GM21737 (cell line): ENCODE measurements around the gene COG5.

Experiments
- ATAC-seq: cut with Tn5 transposase; IDR thresholded peaks from one replicate; pipeline ENCODE4 v1.9.1; 2021; ENCODE audit warnings: mild to moderate bottlenecking, moderate library complexity; ENCODE audit not compliant: unreplicated experiment

Gene COG5

DNA sequence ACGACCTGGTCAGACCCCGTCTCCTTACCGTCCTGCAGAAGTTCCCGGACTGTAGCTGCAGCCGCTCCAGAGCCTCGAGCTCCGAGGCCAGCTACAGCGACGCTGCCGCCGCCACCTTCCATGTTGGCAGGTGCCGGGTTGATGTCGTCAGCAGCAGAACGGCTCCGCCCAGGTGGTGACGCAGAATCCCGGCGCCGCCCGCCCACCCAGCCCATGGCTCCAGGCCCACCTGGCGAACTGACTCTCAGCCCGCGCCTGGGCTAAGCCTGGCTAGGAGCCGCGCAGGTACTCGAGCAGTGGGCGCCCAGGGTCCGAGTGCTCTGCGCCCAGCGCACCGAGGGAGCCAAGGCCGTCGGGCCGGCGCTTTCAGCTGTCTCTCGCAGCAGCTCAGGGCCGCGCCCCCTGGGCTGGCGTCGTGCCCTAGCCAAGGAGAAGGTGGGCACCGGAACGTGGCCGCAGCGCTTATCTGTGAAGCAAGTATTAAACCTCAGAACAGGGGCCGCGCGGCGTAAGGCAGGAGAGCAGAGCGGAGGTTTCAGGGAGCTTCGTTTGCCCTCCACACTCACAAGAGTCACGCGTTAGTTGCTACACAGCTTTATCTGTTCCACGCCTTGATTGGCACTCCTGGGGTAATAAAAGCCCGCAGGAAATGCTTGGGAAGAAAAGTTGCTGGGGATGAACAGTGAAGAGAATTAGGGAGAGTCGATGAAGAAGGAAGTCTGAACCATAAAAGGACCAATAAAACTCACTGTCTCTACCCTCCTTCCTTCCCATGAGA lies at the start of gene COG5, which contains the start of gene DUS4L:
TSS of gene COG5 (minus strand) at position 146 of the 778 bp plus-strand sequence. CDS start at position 122, 24 bp downstream.
TSS of gene DUS4L (plus strand) at position 197 of the 778 bp plus-strand sequence. CDS start 3,100 bp downstream, outside the sequence.
- peak; percentile 93 for ATAC-seq

DNA sequence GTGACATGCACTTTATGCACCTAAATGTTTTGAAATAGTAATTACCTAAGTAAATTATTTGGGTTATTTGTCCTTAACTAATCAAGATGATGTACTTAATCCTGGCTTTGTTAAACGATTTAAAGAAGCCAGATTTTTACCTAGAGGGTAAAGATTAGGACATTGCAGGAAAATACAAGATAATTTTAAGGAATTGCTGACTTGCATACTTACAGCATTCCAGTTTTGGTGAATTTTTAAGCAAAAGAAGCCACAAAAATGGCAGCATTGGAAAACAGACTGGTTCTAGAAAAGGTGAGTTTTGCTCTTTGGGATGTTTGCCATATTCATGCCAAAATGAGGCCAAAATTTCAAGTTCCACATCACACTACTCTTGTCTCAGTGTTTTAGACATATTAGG lies 49.7 kb upstream of the COG5 start:
- no peak for ATAC-seq

DNA sequence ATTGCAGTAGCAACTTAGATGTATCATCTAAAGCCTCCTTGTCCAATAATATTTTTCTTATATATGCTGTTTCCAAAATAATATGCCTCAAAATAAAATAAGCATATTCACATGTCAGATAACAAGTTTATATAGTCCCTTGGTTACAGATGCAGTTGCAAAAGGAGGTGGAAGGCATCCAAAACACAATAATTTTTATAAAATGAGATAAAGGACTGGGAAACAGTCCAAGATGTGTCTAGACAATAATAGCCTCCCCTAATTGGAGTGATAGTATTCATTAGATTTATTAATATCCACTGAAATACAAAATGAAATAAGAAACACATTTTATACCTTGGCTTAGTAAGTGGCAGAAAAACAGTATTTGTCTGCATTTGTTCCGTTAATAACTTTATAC lies 46.6 kb upstream of the COG5 start:
- ATAC-seq: no peak

DNA sequence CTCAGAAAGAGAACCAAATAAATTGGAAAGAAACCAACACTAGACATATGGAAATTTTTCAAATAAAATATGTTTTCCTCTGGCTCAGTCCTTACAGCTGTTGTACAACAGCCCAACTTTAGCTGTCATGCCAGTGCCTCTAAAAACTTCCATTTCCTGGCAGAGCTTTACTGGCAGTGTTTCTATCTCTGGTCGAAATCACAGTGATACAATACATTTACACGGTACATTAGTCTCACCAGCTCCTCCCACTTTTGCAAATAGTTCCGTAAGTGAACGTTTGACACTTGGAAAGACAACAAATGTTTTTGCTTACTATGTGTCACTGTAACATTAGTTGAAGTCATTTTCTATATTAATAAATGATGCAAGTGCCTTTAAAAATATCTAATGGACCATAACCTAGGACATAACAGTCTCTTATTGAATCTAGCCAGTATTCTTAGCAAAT lies 46.1 kb upstream of the COG5 start:
- ATAC-seq: no peak

DNA sequence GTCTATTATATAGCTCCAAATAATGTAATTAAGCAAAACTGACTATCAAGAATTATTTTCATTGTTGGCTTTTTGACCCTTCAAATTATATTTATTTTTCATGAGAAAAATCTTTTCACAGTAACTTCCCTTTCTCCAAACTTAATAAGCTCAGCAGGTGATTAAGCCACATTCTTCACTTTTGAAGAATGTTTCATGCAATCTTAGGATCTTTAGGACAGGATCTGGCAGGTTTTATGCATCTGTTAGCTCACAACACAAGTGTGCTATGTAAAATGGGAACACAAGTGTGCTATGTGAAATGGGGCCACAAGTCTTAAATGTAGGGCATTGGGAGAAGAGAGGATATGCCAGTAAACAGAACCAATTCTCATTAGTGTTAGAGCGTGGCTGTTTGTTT lies 42.6 kb upstream of the COG5 start:
- ATAC-seq: no peak

DNA sequence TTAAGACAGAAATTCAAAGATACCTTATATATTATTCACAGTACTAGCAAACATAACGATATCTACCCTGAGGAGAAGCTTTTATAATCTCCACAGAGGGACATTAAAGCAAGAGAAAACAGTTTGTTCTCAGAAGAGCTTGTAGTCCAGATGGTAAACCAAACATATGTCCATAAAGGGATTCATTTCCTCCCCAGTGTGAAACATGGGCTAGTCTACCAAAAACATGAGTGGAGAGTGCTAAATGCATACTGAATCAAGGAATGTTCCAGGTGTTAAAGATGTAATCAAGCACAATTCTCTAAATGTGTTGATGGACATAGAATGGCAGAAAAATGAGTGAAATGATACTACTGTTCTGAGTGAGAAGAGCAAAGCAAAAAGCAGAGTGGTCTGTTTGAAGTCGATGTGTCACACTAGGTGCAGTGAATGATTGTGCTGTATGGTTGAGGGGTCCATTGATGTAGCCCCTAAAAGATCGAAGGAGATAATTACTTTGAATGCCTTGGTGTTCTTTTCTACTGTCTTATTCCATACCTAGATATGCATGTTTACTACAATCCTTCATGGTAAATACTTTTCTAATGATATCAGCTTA lies 41.6 kb upstream of the COG5 start:
- no peak for ATAC-seq

DNA sequence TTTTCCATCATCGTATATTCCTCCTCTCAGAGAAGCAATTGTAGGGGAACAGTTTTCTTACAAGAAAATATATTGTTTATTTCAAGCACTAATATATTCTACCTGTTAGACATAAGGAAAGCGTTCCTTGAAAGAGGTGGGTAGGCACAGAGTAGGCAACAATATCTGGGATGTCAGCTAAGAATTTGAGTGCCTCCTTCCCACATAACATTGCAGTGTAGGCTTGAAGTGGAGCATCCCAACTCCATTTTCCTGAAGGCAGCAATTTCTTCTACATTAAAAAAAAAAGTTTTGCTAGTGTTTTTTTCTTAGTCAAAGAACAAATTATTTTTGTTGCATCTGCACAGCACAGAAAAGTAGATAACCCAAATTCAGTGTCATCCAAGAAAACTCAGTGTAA lies 37.1 kb upstream of the COG5 start:
- ATAC-seq: no peak

DNA sequence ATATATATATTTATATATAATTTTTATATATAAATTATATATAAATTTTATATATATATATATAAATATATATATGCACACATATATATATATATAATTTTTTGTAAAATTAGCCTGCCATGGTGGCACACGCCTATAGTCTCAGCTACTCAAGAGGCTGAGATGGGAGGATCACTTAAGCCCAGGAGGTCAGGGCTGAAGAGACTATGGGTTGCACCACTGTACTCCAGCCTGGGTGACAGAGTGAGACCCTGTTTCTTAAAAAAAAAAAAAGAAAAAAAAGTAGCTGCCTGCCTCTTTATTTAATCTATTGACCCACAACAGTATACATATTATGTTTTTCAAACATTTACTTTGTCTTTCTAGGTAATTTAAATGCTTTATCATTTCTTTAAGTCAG lies 35.5 kb upstream of the COG5 start:
- no peak for ATAC-seq

DNA sequence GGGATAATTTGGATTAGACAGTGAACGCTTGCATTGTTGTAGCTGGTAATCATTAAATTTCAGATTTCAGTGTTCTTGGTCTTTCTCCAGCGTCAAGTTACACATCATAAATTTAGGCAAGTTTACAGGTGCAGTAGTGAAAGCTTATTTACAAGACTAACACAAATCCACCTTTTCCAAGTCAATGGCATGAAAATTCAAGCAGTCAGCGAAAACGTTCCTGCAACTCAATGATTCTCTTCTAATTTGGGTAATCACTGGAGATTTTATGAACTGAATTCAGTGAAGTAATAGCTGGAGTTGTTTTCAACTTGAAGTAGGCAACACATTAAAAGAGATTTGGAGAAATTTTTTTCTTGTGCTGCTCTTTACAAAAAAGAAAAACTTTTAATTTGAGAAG lies 34.2 kb upstream of the COG5 start:
- ATAC-seq: no peak

DNA sequence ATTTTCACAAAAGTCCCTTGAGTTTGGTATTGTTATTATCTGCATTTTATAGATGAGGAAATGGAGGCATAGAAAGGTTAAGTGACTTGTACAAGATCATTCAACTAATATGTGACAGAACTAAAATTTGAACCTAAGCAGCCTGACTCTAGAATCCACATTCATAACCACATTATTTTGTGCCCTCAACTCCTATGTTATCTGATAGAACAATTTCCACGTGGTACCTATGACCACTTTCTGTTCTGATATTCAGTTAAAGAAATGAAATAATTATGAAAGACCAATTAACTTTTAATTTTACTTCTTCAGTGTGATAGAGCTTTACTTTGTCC lies 33.8 kb upstream of the COG5 start:
- no peak for ATAC-seq

DNA sequence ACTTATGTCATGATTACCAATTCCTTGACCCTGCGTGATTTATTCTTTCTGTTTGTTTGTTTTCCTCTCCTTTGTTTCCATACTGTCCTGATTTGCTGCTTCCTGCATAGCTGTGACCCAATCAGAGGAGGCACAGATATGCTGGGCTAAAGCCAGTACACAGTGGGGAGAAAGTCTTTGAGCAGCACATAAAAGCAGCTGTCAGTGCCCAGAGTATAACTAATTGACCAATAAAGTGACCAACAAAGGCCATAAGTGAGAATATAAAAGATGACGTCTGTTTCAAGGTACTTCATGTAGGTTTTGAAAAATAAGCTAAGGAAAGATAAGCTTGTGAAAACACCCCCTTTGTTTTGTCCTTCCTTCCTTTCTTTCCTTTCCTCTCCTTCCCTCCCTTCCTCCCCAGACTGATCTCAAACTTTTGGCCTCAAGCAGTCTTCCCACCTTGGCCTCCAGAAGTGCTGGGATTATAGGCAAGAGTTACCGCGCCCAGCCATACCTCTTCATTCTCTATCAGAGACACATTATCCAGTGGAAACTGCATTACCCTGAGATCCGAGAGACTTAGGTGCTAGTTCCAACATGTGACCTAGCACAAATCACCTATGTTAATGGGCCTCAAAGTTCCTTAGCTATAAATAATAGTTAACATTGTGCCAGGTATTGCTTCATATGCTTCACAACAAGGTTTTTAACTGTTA lies 33.3 kb upstream of the COG5 start:
- ATAC-seq: no peak

DNA sequence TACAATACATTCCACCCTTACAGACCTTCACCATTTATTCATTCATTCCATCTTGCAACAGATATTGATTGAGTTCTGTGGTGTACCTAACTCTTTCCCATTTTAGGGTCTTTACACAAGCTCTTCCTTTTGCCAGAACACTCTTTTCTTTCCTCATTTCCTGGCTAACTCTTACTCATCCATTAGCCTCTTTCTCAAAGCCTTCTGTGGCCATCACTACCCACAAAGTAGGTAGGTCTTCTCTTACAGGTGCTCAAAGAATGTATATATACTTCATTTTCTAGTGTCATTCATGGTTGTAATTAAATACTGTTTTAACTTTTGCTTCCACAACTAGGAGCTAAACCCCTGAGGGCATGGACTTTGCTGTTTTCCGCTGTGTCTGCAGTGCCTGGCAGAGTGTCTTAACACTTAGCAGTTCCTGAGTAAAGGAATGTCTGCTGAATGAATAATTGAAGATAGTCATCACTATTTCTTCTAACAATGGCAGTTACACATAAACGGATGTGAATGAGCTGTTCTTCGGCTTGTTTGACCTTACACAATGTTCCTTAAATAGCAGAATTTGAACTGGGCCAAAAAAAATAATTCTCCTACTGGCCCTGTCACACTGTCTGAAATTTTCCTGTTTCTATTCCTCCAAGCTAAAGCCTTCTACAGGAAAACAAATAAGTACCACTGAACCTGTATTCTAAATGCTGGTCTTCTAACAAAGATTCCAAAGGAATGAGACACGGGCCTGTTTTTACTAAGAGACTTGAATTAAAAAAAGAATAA lies 31.4 kb upstream of the COG5 start:
- ATAC-seq: no peak

DNA sequence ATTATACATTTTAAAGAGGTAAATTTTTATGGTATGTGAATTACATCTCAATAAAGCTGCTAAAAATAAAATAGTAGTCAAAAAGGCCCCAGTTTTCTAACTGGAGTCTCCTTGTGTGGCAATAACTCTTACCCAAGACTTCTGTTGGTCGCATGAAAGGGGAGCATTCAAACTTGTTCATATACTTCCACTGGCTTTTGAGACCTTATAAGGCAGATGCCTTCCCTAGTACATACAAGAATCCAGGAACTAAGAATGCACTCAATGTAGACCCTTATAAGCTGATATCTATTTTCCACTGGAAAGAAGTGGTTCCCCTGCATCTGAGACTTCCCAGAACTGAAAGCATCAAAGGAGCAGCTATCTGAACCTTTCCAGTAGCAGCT lies 29.3 kb upstream of the COG5 start:
- no peak for ATAC-seq

DNA sequence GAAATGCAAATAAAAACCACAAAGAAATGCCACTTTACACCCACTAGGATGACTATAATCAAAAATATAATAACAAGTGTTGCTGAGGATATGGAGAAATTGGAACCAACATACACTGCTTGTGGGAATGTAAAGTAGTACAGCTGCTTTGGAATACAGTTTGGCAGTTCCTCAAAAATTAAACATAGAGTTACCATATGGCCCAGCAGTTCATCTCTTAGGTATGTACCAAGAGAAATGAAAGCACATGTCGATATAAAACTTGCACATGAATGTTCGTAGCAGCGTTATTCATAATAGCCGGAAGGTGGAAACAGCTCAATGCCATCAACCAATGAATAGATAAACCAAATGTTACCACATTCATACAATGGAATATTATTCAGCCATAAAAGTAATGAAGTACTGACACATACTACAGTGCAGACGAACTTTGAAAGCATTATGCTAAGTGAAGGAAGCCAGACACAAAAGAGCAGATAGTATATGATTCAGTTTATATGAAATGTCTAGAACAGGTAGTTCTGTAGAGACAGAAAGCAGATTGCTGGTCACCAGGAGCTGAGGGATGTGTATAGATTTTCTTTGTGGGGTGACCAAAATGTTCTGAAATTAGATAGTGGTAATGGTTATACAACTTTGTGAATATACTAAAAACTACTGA lies 28.8 kb upstream of the COG5 start:
- ATAC-seq: no peak

DNA sequence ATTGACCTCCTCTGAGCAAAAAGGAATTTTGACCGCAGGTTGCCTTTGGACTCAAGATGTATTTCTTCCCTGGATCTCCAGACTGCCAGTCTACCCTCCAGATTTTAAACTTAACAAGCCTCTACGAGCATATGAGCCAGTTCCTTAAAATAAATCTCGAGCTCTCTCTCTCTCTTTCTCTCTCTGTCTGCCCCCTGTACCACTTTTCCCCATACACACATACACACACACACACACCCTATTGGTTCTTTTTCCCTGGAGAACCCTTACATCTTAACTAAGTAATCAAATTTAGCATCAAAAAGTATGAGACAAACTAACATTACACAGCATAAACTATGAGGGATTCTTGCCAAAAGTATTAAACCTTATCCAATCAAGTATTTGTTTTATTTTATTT lies 27.7 kb upstream of the COG5 start:
- ATAC-seq: no peak

DNA sequence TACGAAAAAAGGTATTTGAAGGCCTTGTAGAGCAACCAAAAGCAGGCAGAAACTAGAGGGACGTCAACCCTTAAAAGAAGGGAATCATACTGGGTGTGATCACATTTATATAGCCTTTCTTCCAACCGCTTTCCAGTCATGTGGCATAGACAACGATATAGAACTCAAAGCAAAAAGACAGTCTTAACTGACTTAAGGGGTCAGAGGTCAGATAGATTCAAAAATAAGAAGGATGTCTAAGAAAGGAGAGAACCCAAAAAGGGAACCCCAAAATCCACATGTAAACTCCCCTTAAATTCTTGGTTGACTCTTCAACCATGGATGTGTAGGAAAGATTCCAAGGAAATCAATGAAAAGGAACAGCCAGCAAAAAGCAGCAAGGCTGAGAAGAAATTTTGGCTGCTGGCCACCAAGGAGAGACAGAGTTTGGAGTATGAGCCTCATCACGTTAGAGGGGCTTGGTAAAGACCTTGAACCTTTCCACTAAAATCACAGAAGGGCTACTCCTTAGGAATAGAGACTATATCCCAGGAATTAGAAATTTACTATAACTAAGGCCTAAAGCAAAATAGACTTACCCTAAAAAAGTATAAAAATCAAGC lies 24.9 kb upstream of the COG5 start:
- no peak for ATAC-seq

DNA sequence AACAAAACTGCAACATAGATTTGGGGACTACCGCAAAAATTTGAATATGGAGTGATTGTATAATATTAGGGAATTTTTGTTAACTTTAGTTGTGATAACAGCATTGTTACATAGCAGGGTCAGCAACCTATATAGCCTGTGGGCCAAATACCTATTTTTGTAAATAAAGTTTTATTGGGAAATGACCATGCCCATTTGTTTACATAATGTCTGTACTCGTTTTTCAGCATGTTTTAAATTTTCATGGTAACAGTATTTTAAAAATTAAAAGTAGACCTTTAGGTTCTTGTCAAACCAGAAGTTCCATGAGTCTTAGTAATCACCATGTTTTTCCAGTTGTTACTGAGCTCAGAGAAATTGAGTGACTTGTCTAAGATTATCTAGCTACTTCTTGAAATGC lies 21.0 kb upstream of the COG5 start:
- no peak for ATAC-seq

DNA sequence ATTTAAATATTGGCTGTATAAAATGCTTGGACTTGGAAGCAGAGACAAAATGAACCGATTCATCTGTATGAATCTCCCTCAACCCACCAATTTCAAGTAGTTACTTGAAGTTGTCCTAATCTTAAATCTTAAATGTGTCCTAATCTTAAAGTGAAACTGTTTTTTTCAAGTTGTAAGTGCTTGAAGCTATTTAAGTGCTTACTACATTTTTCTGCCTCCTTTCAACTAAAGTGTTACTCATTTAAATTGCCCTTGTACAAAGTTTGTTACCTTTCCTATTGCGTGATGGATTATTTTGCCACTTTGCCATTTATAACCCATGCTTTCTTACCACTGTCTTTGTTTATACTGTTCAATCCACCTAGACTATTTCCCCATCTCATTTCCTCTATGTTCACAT lies 19.2 kb upstream of the COG5 start:
- no peak for ATAC-seq

DNA sequence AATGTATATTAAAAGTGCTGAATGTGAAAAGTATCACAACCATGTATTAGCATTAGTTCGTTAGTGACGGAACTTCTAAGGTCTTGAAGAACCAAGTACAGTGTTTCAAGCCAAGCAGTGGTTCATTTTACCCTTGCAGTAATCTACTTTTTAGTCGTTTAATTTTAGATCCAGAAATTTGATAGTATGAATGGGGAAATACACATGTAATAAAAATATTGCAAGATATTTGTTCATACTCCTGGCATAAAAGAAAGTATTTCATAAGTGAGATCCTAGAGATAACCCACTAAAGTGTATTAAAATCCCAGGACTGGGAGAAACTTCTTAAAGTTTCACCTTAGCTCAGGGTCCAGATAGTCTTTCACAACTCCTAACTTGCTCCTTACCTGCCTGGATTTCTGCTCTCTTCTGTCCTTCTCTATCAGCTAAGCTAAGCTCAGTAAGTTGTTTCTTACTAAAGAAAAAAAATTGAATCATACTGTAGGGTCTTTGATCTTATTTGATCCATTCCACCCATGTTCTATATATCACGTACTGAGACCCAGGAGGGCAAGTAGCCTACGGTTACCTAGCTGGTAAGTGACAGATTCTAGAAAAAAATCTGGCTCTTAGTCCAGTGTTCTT lies 17.8 kb upstream of the COG5 start:
- no peak for ATAC-seq
